22Rv1 (cell line): ENCODE measurements around the gene GBF1.

Experiments used
- ZFX ChIP-seq: fragments of 450-650 bp; IDR thresholded peaks from 2 replicates; pipeline ENCODE4 v1.6.1; 2017; ENCODE audit warnings: antibody characterized with exemption, borderline replicate concordance
- TF ChIP-seq, protein P1 (sequence below): fragments of 450-650 bp; IDR thresholded peaks from 2 replicates; pipeline ENCODE4 v1.5.1; 2017; ENCODE audit warnings: mild to moderate bottlenecking

DNA sequence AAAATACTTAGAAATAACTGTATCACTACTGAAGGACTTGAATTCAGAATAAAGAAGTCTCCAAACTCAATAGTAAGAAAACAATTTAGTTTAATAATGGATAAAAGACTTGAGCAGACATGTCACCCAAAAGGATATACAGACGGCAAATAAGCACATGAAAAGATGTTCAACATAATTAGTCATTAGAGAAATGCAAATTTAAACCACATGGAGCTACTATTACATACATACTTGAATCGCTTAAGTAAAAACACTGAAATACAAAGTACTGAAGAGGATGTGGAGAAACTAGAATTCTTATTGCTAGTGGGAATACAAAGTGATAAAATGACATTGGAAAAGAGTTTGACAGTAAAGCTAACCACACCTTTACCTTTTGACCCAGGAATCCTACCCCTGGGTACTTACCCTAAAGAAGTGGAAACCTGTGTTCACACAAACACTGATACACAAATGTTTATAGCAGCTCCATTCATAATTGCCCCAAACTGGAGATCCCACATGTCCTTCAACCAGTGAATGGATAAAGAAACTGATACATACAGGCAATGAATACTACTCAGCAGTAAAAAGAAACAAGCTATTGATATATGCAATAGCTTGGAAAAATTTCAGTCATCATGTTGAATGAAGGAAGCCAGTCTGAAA is 95.8 kb downstream of the GBF1 start:
- TF ChIP-seq, protein P1, sequence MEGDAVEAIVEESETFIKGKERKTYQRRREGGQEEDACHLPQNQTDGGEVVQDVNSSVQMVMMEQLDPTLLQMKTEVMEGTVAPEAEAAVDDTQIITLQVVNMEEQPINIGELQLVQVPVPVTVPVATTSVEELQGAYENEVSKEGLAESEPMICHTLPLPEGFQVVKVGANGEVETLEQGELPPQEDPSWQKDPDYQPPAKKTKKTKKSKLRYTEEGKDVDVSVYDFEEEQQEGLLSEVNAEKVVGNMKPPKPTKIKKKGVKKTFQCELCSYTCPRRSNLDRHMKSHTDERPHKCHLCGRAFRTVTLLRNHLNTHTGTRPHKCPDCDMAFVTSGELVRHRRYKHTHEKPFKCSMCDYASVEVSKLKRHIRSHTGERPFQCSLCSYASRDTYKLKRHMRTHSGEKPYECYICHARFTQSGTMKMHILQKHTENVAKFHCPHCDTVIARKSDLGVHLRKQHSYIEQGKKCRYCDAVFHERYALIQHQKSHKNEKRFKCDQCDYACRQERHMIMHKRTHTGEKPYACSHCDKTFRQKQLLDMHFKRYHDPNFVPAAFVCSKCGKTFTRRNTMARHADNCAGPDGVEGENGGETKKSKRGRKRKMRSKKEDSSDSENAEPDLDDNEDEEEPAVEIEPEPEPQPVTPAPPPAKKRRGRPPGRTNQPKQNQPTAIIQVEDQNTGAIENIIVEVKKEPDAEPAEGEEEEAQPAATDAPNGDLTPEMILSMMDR: no peak
- TF ChIP-seq ZFX: no peak
